ENCODE measurements around the gene SLIT2. TPM values are rescaled to one million over a fixed set of nuclear protein-coding genes. Genes with fewer than 3 reads are reported as not detected.

SLIT2 gene
- total and polyA plus RNA-seq, 2 of the 13 experiments (the other 11 are each of a cell fraction or from before 2014, with no cell fraction given) = 0.03 TPM; not detected in 1

- POLR2A ChIA-PET = no interaction called here
- H3K27ac ChIP-seq (ENCODE audit: extremely low read length, insufficient read depth, low read length) = no peak overlapping the region
Observed at GRCh38 chr4:20284990-20285389, 33.3 kb downstream of the SLIT2 start.

More at GRCh38 chr4:20284990-20285389, 33.3 kb downstream of the SLIT2 start:
- no peak for DNase-seq (ENCODE audit: low spot score)
- Histone ChIP-seq H4K20me1 (ENCODE audit: insufficient read depth, low read length) (no peaks in the 10 kb centered on the region), H3K27me3 (ENCODE audit: control insufficient read depth in 1 of 2, insufficient read depth in 2 of 2, low read length in 2 of 2) (no peaks in the 10 kb centered on the region), H3K9ac (ENCODE audit: insufficient read depth, low read depth, low read length) (no peak overlapping the region), H3K79me2 (ENCODE audit: insufficient read depth, low read length) (no peaks in the 10 kb centered on the region), H3K36me3 (replicated peaks in 1 of 2; ENCODE audit: control insufficient read depth in 1 of 2, insufficient read depth in 2 of 2, low read length in 2 of 2) (no peaks in the 10 kb centered on the region), H3K4me1 (ENCODE audit: insufficient read depth, low read length) (no peaks in the 10 kb centered on the region), H3K9me3 (ENCODE audit: low read length) (no peaks in the 10 kb centered on the region), H2AFZ (ENCODE audit: low read length) (no peak overlapping the region), H3K4me3 (replicated peaks in 1 of 3; ENCODE audit: insufficient read depth in 1 of 3, low read depth in 2 of 3, low read length in 3 of 3) (no peak overlapping the region), H3K4me2 (ENCODE audit: low read depth, low read length) (no peak overlapping the region)
- CTCF ChIA-PET (ENCODE audit: low intra/inter-chr PET ratio, low total read pairs) = no interaction called here
- intact Hi-C loops (cut with micrococcal nuclease; ENCODE audit: unreplicated experiment) = no loop called here
- 0% methylated on average over 1 of the region's 1 CpG for WGBS (ENCODE audit: low lambda C conversion rate)
- no peak for ATAC-seq
- BruUV-seq (replicated peaks) = no TSS peak
- in situ Hi-C loops (cut with HindIII; ENCODE audit: extremely low pct_ligation_motif_present, low pct_unique_long_range_greater_than_20kb) = no loop called here
- FAIRE-seq = no peak
- TF ChIP-seq ZNF747 (CRISPR knock-in tag; IDR thresholded peaks at IDR 0.05; ENCODE audit: borderline replicate concordance) (no peak), KAT7 (CRISPR knock-in tag; IDR thresholded peaks at IDR 0.05; ENCODE audit: borderline replicate concordance) (no peak), PRDM4 (CRISPR knock-in tag; IDR thresholded peaks at IDR 0.05; ENCODE audit: borderline replicate concordance) (no peak), CHD2 (IDR thresholded peaks at IDR 0.05; ENCODE audit: low read depth, low read length) (no peak), ATF4 (CRISPR knock-in tag; IDR thresholded peaks at IDR 0.05) (no peak), ZZZ3 (CRISPR knock-in tag; IDR thresholded peaks at IDR 0.05; ENCODE audit: borderline replicate concordance) (no peak), ZNF556 (CRISPR knock-in tag; IDR thresholded peaks at IDR 0.05; ENCODE audit: borderline replicate concordance) (no peak), THAP7 (CRISPR knock-in tag; IDR thresholded peaks at IDR 0.05) (no peak), SUZ12 (IDR thresholded peaks at IDR 0.05; ENCODE audit: low read depth, low read length) (no peak), SP5 (CRISPR knock-in tag; IDR thresholded peaks at IDR 0.05; ENCODE audit: borderline replicate concordance, low read depth) (no peak), FLYWCH1 (CRISPR knock-in tag; IDR thresholded peaks at IDR 0.05) (no peak), RFX3 (CRISPR knock-in tag; IDR thresholded peaks at IDR 0.05) (no peak), ZKSCAN5 (CRISPR knock-in tag; IDR thresholded peaks at IDR 0.05) (no peak), TAF15 (IDR thresholded peaks at IDR 0.05; ENCODE audit: low read depth, low read length, poor library complexity, severe bottlenecking) (no peak), DPF2 (CRISPR knock-in tag; IDR thresholded peaks at IDR 0.05; ENCODE audit: borderline replicate concordance, low read depth) (no peak), CCAR2 (optimal IDR thresholded peaks at IDR 0.05; ENCODE audit: low read depth, low read length) (no peak)

Data from HepG2 (cell line).